ENCODE data around the gene CTTNBP2NL. TPM values are rescaled to one million over a fixed set of nuclear protein-coding genes. Genes with fewer than 3 reads are reported as not detected.

CTTNBP2NL gene
- total and polyA plus RNA-seq, 10 of the 15 experiments (the other 5 are each of a cell fraction or from before 2014, with no cell fraction given) = 2.1 to 11.3 (median 5.6) TPM

DNA sequence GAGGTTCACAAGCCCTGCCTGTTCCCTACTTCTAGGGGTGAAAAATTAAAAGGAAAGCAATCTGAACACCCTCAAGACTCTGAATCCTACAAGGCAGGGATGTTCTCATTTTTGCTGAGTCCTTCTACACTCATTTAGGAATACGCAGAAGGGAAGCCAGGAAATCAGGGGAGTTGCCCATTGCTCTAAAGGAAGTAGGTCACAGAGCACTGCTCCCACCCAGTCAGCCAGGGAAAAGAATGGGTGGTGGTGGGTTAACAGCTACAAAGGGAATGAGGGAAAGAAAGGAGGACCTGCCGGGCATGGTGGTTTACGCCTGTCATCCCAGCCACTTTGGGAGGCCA lies 2.4 kb upstream of the CTTNBP2NL start:
- peaks cover 18% of the 10 kb centered on the region for H3K4me1 ChIP-seq (ENCODE audit: control insufficient read depth, insufficient read depth, low read length)
- peak overlapping the region; percentile 41 for H2AFZ ChIP-seq (ENCODE audit: control insufficient read depth, low read depth, low read length)
- H3K27me3 ChIP-seq (replicated peaks in 1 of 2; ENCODE audit: control insufficient read depth in 2 of 2, insufficient read depth in 2 of 2, low read length in 1 of 2) = no peaks in the 10 kb centered on the region
- intact Hi-C loops (cut with micrococcal nuclease; ENCODE audit: unreplicated experiment) (no loop called here), in situ Hi-C loops (cut with MboI) (loop anchor here (5.0 kb wide), 2 partner anchors 314 to 414 kb away; partner anchors contain the start of gene RHOC)
- H3K27ac ChIP-seq (ENCODE audit: control insufficient read depth, insufficient read depth) = peak overlapping the region; percentile 63
- H3K36me3 ChIP-seq (ENCODE audit: control insufficient read depth in 2 of 2, insufficient read depth in 2 of 2, low read length in 1 of 2) = no peaks in the 10 kb centered on the region
- peak overlapping the region; percentile 35; the same call in 1 of the 2 replicates for H3K9ac ChIP-seq (ENCODE audit: control insufficient read depth, insufficient read depth, low read length)
- WGBS (ENCODE audit: insufficient coverage, insufficient replicate concordance, low lambda C conversion rate, missing lambda C conversion rate) = 26% methylated on average over 3 of the region's 3 CpGs
- peak overlapping the region; percentile 87 for H3K4me2 ChIP-seq (ENCODE audit: control insufficient read depth, insufficient read depth)
- DNase-seq (ENCODE audit: low read depth, low spot score) = no peak
- H3K9me3 ChIP-seq (replicated peaks; ENCODE audit: control insufficient read depth, insufficient read depth, low read length) = no peaks in the 10 kb centered on the region
- H3K4me3 ChIP-seq = no peak overlapping the region
- no peak for ATAC-seq
- no peaks in the 10 kb centered on the region for H4K20me1 ChIP-seq (ENCODE audit: control insufficient read depth, insufficient read depth)
- no peak for FAIRE-seq
- ChIA-PET RAD21 (ENCODE audit: unreplicated experiment) (interaction anchor here (0.7 to 5.2 kb wide), 16 partner anchors 69 to 679 kb away, joined by 3 to 46 read pairs (median 12); partner anchors contain the start of genes CAPZA1, LRIG2, PPM1J and RHOC), CTCF (interaction anchor here (0.6 to 14.4 kb wide), 18 partner anchors 11 to 323 kb away, joined by 3 to 330 read pairs (median 6); partner anchors contain the start of genes CAPZA1, PPM1J, RHOC and ST7L), POLR2A (interaction anchor here (0.9 to 3.2 kb wide), 5 partner anchors 68 to 322 kb away, joined by 3 to 22 read pairs (median 4); partner anchors contain the start of genes CAPZA1, PPM1J and ST7L), SMC1A (ENCODE audit: uncharacterized antibody, unreplicated experiment) (interaction anchor here (0.6 to 6.9 kb wide), 21 partner anchors 10 to 322 kb away, joined by 3 to 80 read pairs (median 4); partner anchors contain the start of genes PPM1J, ST7L and WNT2B)
- no TSS peak for BruUV-seq (replicated peaks)
- TF ChIP-seq SKIL (IDR thresholded peaks at IDR 0.05; ENCODE audit: low read depth, poor library complexity, severe bottlenecking) (no peak), MTA3 (IDR thresholded peaks at IDR 0.05; ENCODE audit: borderline replicate concordance, low read length) (no peak), RB1 (IDR thresholded peaks at IDR 0.05; ENCODE audit: borderline replicate concordance) (no peak), HDGF (IDR thresholded peaks at IDR 0.05) (0 out of 2 replicates have a peak, but pooled peaks have one; percentile 40)
- peaks cover 24% of the 10 kb centered on the region for H3K79me2 ChIP-seq (ENCODE audit: control insufficient read depth, insufficient read depth, low read length)
